PFSK-1 (cell line): ENCODE measurements around the gene LONP2.

Experiments
- POLR2AphosphoS5 ChIP-seq: IDR thresholded peaks from 2 replicates; pipeline ENCODE4 v1.6.1; 2012; ENCODE audit warnings: low read depth, mild to moderate bottlenecking, control low read depth, low read length, moderate library complexity
- TAF1 ChIP-seq: IDR thresholded peaks from 2 replicates; pipeline ENCODE4 v1.6.1; 2012; ENCODE audit warnings: low read length, control low read depth, borderline replicate concordance; ENCODE audit not compliant: insufficient read depth

DNA sequence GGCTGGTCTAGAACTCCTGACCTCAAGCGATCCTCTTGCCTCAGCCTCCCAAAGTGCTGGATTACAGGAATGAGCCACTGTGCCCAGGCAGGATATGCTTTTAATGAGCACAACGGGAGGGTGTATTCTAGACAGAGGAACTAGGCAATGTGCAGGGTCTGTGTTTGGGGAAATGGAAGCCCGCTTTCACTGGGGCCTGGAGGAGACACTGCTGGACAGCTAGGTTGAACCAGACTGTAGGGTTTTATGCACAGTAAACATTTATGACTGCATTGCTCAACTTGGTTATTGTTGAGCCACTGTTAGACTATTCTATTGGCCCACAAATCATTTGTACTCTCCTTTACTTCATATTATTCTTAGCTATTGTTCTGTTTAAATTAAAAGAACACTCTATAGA, 151.3 kb downstream of the LONP2 start:
- no peak for TF ChIP-seq POLR2AphosphoS5
- no peak for TF ChIP-seq TAF1
